Spleen (tissue), 7 donors: ENCODE measurements around the gene FYN.

ENCODE experiments used
- POLR2A ChIP-seq, 3 donors: fragments of 450-650 bp; IDR thresholded peaks; one replicate each; pipeline ENCODE4 v1.5.1; 2017; ENCODE audit warnings: antibody characterized with exemption in 3 of 3, mild to moderate bottlenecking in 1 of 3
- POLR2AphosphoS5 ChIP-seq, 3 donors: sonication (generic); formaldehyde crosslinking; IDR thresholded peaks; one replicate each; pipeline ENCODE4 v1.5.1; 2017; ENCODE audit warnings: antibody characterized with exemption in 3 of 3
- TF ChIP-seq, protein P1 (sequence below), 11 experiments: fragments of 200-600 bp in 7 of 11; fragments of 450-650 bp in 4 of 11; sonication (generic) in 4 of 11; IDR thresholded peaks in 8 of 11; conservative IDR thresholded peaks in 3 of 11; 1 replicate in 7 of 11; 2 replicates in 4 of 11; pipeline versions ENCODE4 v1.4.0 to v1.8.0; 2016 to 2021; ENCODE audit warnings: antibody characterized with exemption in 11 of 11, inconsistent platforms in 4 of 11, mild to moderate bottlenecking in 1 of 11
- donor health status: DM: no; HTN: no; CAD: no; lungs with moderate emphysema.
- donor health status: DM: no; HTN: no; CAD: no.
- donor health status: DM: no; HTN: no; CAD: no.

- TF ChIP-seq, protein P1, sequence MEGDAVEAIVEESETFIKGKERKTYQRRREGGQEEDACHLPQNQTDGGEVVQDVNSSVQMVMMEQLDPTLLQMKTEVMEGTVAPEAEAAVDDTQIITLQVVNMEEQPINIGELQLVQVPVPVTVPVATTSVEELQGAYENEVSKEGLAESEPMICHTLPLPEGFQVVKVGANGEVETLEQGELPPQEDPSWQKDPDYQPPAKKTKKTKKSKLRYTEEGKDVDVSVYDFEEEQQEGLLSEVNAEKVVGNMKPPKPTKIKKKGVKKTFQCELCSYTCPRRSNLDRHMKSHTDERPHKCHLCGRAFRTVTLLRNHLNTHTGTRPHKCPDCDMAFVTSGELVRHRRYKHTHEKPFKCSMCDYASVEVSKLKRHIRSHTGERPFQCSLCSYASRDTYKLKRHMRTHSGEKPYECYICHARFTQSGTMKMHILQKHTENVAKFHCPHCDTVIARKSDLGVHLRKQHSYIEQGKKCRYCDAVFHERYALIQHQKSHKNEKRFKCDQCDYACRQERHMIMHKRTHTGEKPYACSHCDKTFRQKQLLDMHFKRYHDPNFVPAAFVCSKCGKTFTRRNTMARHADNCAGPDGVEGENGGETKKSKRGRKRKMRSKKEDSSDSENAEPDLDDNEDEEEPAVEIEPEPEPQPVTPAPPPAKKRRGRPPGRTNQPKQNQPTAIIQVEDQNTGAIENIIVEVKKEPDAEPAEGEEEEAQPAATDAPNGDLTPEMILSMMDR (IDR thresholded peaks at IDR 0.05 in 8 of 11, conservative IDR thresholded peaks at IDR 0.05 in 3 of 11) = no peak
- TF ChIP-seq POLR2AphosphoS5 (IDR thresholded peaks at IDR 0.05) = no peak
- no peak for TF ChIP-seq POLR2A (IDR thresholded peaks at IDR 0.05)
These were observed 6.4 kb downstream of the FYN start for GRCh38 chr6:111866857-111867256.
